Epidermal melanocyte (primary cell): ENCODE results near the gene PRRC1.

Source experiments
- DNase-seq: peaks from one replicate; pipeline ENCODE4 v3.0.0; 2011; ENCODE audit warnings: low spot score; ENCODE audit not compliant: insufficient read length

PRRC1 gene

GRCh38 chr5:127580731-127581130 lies 63.3 kb downstream of the PRRC1 start:
- DNase-seq: no peak

GRCh38 chr5:127581450-127581849 lies 64.0 kb downstream of the PRRC1 start:
- no peak for DNase-seq

GRCh38 chr5:127582773-127583370 lies 65.4 kb downstream of the PRRC1 start:
- no peak for DNase-seq

GRCh38 chr5:127583866-127584265 lies 66.4 kb downstream of the PRRC1 start:
- no peak for DNase-seq

- no peak for DNase-seq
Observed at GRCh38 chr5:127585661-127586060, 68.2 kb downstream of the PRRC1 start.

GRCh38 chr5:127586066-127586770 lies 68.8 kb downstream of the PRRC1 start:
- DNase-seq: no peak

GRCh38 chr5:127586811-127587210 lies 69.4 kb downstream of the PRRC1 start:
- no peak for DNase-seq

- DNase-seq: no peak
Observed at GRCh38 chr5:127587246-127587917, 69.9 kb downstream of the PRRC1 start.

- no peak for DNase-seq
Observed at GRCh38 chr5:127588368-127588767, 70.9 kb downstream of the PRRC1 start.

- no peak for DNase-seq
Observed at GRCh38 chr5:127589309-127590030, 72.0 kb downstream of the PRRC1 start.

- DNase-seq: no peak
Observed at GRCh38 chr5:127590156-127590722, 72.8 kb downstream of the PRRC1 start.

- no peak for DNase-seq
Observed at GRCh38 chr5:127595484-127596368, 78.3 kb downstream of the PRRC1 start.

GRCh38 chr5:127596501-127596900 lies 79.1 kb downstream of the PRRC1 start:
- no peak for DNase-seq

GRCh38 chr5:127599320-127599719 lies 81.9 kb downstream of the PRRC1 start:
- no peak for DNase-seq

GRCh38 chr5:127599847-127600246 lies 82.4 kb downstream of the PRRC1 start:
- no peak for DNase-seq

- DNase-seq: no peak
Observed at GRCh38 chr5:127601111-127601510, 83.7 kb downstream of the PRRC1 start.

- no peak for DNase-seq
Observed at GRCh38 chr5:127601601-127602000, 84.2 kb downstream of the PRRC1 start.

- DNase-seq: no peak
Observed at GRCh38 chr5:127602481-127602880, 85.0 kb downstream of the PRRC1 start.

- DNase-seq: no peak
Observed at GRCh38 chr5:127602896-127603844, 85.7 kb downstream of the PRRC1 start.
